HCT116 (cell line): ENCODE results near the gene CTU2. TPM values are rescaled to one million over a fixed set of nuclear protein-coding genes. Genes with fewer than 3 reads are reported as not detected.
"Not testable (repeated sequence)": the region's sequence is repeated elsewhere in the genome, so short reads cannot be mapped to it uniquely, and the experiment has no call there.

Experiments used
- ATAC-seq: fragments of 200-7000 bp; cut with Tn5 transposase; 2 replicates; pipeline ENCODE4 v1.9.1; 2020; ENCODE audit warnings: mild to moderate bottlenecking, moderate library complexity
- BruUV-seq: library from RNA; stranded (reverse); fragments of 400-500 nt; replicated peaks from 2 replicates; lab custom pipeline; 2021; lab: Mats Ljungman, UMichigan
- CTCF ChIA-PET: fragments of 300-600 bp; sonication (Branson Sonifier 250); formaldehyde crosslinking; loops from one replicate; lab custom pipeline; 2021; ENCODE audit warnings: antibody characterized with exemption; lab: Charles Lee
- POLR2A ChIA-PET: fragments of 300-600, 350-600 bp; sonication (Branson Sonifier 250); formaldehyde crosslinking; loops from one replicate; lab custom pipeline; 2021; ENCODE audit warnings: antibody characterized with exemption; lab: Charles Lee
- RAD21 ChIA-PET, 2 experiments: fragments of 300-600 bp; sonication (Branson Sonifier 250); formaldehyde crosslinking; loops; one replicate each; lab custom pipeline; 2023; ENCODE audit warnings: low total read pairs in 2 of 2; ENCODE audit not compliant: uncharacterized antibody in 2 of 2, unreplicated experiment in 2 of 2, low non-redundant PET in 1 of 2; lab: Charles Lee
- DNase-seq: peaks from one replicate; pipeline ENCODE4 v3.0.0-alpha.2; 2010; ENCODE audit warnings: low read depth, low spot score
- H2AFZ ChIP-seq: fragments of 200-600 bp; shearing (Covaris generic), sonication (generic); 2 replicates; pipeline ENCODE4 v1.6.1; 2017; ENCODE audit warnings: low read depth, mixed run types, mixed read lengths, antibody characterized with exemption, low read length; ENCODE audit not compliant: poor library complexity, severe bottlenecking
- H3K27ac ChIP-seq: 2 replicates; pipeline ENCODE4 v1.5.1; 2012; ENCODE audit warnings: low read depth, low read length
- H3K27me3 ChIP-seq: fragments of 200-600 bp; sonication (generic); 2 replicates; pipeline ENCODE4 v1.6.1; 2016; ENCODE audit warnings: mixed run types, low read length, mixed read lengths; ENCODE audit not compliant: insufficient read depth
- H3K36me3 ChIP-seq, 2 experiments: fragments of 200-500 bp in 1 of 2; fragments of 200-600 bp in 1 of 2; sonication (Bioruptor generic) in 1 of 2; sonication (generic) in 1 of 2; 2 replicates each; pipeline versions ENCODE4 v1.5.1 to v1.6.1; 2014 to 2016; ENCODE audit warnings: low read length in 2 of 2, inconsistent platforms in 1 of 2, mixed read lengths in 1 of 2, mixed run types in 1 of 2; ENCODE audit not compliant: insufficient read depth in 2 of 2, control insufficient read depth in 1 of 2
- H3K4me1 ChIP-seq, 2 experiments: fragments of 200-600 bp in 1 of 2; sonication (generic) in 1 of 2; 2 replicates each; pipeline versions ENCODE4 v1.5.1 to v1.6.1; 2012 to 2017; ENCODE audit warnings: low read length in 2 of 2, inconsistent platforms in 1 of 2, mild to moderate bottlenecking in 1 of 2, mixed read lengths in 1 of 2, mixed run types in 1 of 2, moderate library complexity in 1 of 2; ENCODE audit not compliant: insufficient read depth in 2 of 2, control insufficient read depth in 1 of 2
- H3K4me2 ChIP-seq: fragments of 200-600 bp; sonication (generic); 2 replicates; pipeline ENCODE4 v1.6.1; 2017; ENCODE audit warnings: mixed run types, low read length, mixed read lengths
- H3K4me3 ChIP-seq, 2 experiments: fragments of 200-600 bp in 1 of 2; sonication (generic) in 1 of 2; replicated peaks in 1 of 2; 2 replicates each; pipeline ENCODE4 v1.5.1; 2011 to 2016; ENCODE audit warnings: low read length in 2 of 2, control low read depth in 1 of 2, low read depth in 1 of 2, mild to moderate bottlenecking in 1 of 2, mixed read lengths in 1 of 2, mixed run types in 1 of 2
- H3K79me2 ChIP-seq: fragments of 200-600 bp; sonication (generic); 2 replicates; pipeline ENCODE4 v1.6.1; 2017; ENCODE audit warnings: mild to moderate bottlenecking, mixed run types, low read length, moderate library complexity, mixed read lengths; ENCODE audit not compliant: insufficient read depth
- H3K9ac ChIP-seq: fragments of 200-600 bp; sonication (generic); 2 replicates; pipeline ENCODE4 v1.6.1; 2016; ENCODE audit warnings: low read length, mixed read lengths
- H3K9me2 ChIP-seq: fragments of 200-600 bp; sonication (generic), shearing (Covaris generic); 2 replicates; pipeline ENCODE4 v1.6.1; 2017; ENCODE audit warnings: mixed run types, mild to moderate bottlenecking, moderate library complexity; ENCODE audit not compliant: insufficient read depth
- H3K9me3 ChIP-seq, 2 experiments: fragments of 200-500 bp in 1 of 2; fragments of 200-600 bp in 1 of 2; sonication (Bioruptor generic) in 1 of 2; sonication (generic) in 1 of 2; 2 replicates each; pipeline ENCODE4 v1.6.1; 2014 to 2017; ENCODE audit warnings: low read length in 2 of 2, mixed read lengths in 2 of 2, inconsistent platforms in 1 of 2, low read depth in 1 of 2, mild to moderate bottlenecking in 1 of 2, mixed run types in 1 of 2, moderate library complexity in 1 of 2; ENCODE audit not compliant: control insufficient read depth in 1 of 2, insufficient read depth in 1 of 2
- H4K20me1 ChIP-seq: fragments of 200-600 bp; sonication (generic), shearing (Covaris generic); 2 replicates; pipeline ENCODE4 v1.6.1; 2017; ENCODE audit warnings: mixed run types, mild to moderate bottlenecking, moderate library complexity; ENCODE audit not compliant: insufficient read depth
- CBX3 ChIP-seq: IDR thresholded peaks from 2 replicates; pipeline ENCODE4 v1.6.1; 2012; ENCODE audit warnings: low read depth
- CEBPB ChIP-seq: IDR thresholded peaks from 2 replicates; pipeline ENCODE4 v1.6.1; 2012; ENCODE audit warnings: low read depth
- EGR1 ChIP-seq: IDR thresholded peaks from 2 replicates; pipeline ENCODE4 v1.6.1; 2012; ENCODE audit warnings: low read depth
- ELF1 ChIP-seq: IDR thresholded peaks from 2 replicates; pipeline ENCODE4 v1.6.1; 2012; ENCODE audit warnings: low read depth, borderline replicate concordance
- EZH2 ChIP-seq: fragments of 200-600 bp; sonication (generic); IDR thresholded peaks from 2 replicates; pipeline ENCODE4 v1.6.1; 2017; ENCODE audit warnings: antibody characterized with exemption, mixed run types
- EZH2phosphoT487 ChIP-seq: fragments of 200-600 bp; IDR thresholded peaks from 2 replicates; pipeline ENCODE4 v1.6.1; 2018; ENCODE audit warnings: antibody characterized with exemption, borderline replicate concordance
- FOSL1 ChIP-seq: IDR thresholded peaks from 2 replicates; pipeline ENCODE4 v1.6.1; 2012; ENCODE audit warnings: low read depth
- POLR2AphosphoS5 ChIP-seq: IDR thresholded peaks from 2 replicates; pipeline ENCODE4 v1.6.1; 2011; ENCODE audit warnings: mild to moderate bottlenecking, low read depth, low read length, moderate library complexity
- YY1 ChIP-seq: IDR thresholded peaks from 2 replicates; pipeline ENCODE4 v1.6.1; 2011; ENCODE audit warnings: low read length, low read depth, moderate library complexity, mild to moderate bottlenecking; ENCODE audit not compliant: insufficient replicate concordance; ENCODE audit errors: extremely low read depth
- ZFX ChIP-seq: fragments of 450-650 bp; IDR thresholded peaks from 2 replicates; pipeline ENCODE4 v1.6.1; 2017
- intact Hi-C: fragments of 100-400 bp; cut with micrococcal nuclease; formaldehyde crosslinking; loops from 2 replicates; pipeline ENCODE4 v1.10.0; 2022
- total RNA-seq: library from RNA; stranded (reverse); gene quantifications from one replicate; pipeline ENCODE4 v1.2.1, GENCODE V29; 2021; ENCODE audit not compliant: unreplicated experiment
- TF ChIP-seq, protein P1 (sequence below): IDR thresholded peaks from 2 replicates; pipeline ENCODE4 v1.6.1; 2012
- TF ChIP-seq, protein P2 (sequence below), 3 experiments: fragments of 200-600 bp in 1 of 3; sonication (generic) in 1 of 3; IDR thresholded peaks in 2 of 3; conservative IDR thresholded peaks in 1 of 3; 2 replicates each; pipeline ENCODE4 v1.5.1; 2012 to 2017; ENCODE audit warnings: low read depth in 2 of 3, low read length in 2 of 3, antibody characterized with exemption in 1 of 3, borderline replicate concordance in 1 of 3, control low read depth in 1 of 3, mild to moderate bottlenecking in 1 of 3, mixed read lengths in 1 of 3, mixed run types in 1 of 3, moderate library complexity in 1 of 3; ENCODE audit not compliant: insufficient read depth in 1 of 3
- TF ChIP-seq, protein P3 (sequence below): IDR thresholded peaks from 2 replicates; pipeline ENCODE4 v1.6.1; 2012; ENCODE audit warnings: low read depth

The CTU2 gene
- total RNA-seq, 1 experiment from 2014 or later, result 71.3 TPM

DNA sequence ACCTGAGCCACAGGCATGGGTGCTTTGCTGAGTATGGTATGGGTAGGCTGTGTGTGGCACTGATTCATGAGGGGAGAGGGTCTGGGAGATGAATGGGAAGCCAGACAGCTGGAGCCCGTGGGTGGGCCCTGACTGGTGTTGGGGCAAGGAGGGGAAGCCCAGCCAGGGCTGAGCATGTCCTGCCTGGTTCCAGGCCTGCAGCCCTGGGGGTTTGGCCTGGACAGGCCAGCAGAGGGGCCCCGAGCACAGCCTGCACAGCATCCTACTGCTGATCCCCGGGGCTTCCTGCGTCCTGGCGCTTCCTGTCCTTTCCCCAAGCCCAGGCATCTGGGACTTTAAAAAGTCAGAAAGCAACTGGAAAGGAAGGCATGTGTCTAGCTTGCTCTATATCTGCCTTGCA, 38.8 kb upstream of the CTU2 start:
- TF ChIP-seq YY1, result no peak
- TF ChIP-seq ZFX, result no peak; the same call in 1 of the 2 replicates
- TF ChIP-seq, protein P1, sequence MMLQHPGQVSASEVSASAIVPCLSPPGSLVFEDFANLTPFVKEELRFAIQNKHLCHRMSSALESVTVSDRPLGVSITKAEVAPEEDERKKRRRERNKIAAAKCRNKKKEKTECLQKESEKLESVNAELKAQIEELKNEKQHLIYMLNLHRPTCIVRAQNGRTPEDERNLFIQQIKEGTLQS, result no peak
- TF ChIP-seq, protein P2, sequence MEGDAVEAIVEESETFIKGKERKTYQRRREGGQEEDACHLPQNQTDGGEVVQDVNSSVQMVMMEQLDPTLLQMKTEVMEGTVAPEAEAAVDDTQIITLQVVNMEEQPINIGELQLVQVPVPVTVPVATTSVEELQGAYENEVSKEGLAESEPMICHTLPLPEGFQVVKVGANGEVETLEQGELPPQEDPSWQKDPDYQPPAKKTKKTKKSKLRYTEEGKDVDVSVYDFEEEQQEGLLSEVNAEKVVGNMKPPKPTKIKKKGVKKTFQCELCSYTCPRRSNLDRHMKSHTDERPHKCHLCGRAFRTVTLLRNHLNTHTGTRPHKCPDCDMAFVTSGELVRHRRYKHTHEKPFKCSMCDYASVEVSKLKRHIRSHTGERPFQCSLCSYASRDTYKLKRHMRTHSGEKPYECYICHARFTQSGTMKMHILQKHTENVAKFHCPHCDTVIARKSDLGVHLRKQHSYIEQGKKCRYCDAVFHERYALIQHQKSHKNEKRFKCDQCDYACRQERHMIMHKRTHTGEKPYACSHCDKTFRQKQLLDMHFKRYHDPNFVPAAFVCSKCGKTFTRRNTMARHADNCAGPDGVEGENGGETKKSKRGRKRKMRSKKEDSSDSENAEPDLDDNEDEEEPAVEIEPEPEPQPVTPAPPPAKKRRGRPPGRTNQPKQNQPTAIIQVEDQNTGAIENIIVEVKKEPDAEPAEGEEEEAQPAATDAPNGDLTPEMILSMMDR (IDR thresholded peaks at IDR 0.05 in 2 of 3, conservative IDR thresholded peaks at IDR 0.05 in 1 of 3; ENCODE audit: borderline replicate concordance in 1 of 3, insufficient read depth in 1 of 3, low read depth in 2 of 3, low read length in 2 of 3), result no peak
- no peak for TF ChIP-seq EGR1
- TF ChIP-seq, protein P3, sequence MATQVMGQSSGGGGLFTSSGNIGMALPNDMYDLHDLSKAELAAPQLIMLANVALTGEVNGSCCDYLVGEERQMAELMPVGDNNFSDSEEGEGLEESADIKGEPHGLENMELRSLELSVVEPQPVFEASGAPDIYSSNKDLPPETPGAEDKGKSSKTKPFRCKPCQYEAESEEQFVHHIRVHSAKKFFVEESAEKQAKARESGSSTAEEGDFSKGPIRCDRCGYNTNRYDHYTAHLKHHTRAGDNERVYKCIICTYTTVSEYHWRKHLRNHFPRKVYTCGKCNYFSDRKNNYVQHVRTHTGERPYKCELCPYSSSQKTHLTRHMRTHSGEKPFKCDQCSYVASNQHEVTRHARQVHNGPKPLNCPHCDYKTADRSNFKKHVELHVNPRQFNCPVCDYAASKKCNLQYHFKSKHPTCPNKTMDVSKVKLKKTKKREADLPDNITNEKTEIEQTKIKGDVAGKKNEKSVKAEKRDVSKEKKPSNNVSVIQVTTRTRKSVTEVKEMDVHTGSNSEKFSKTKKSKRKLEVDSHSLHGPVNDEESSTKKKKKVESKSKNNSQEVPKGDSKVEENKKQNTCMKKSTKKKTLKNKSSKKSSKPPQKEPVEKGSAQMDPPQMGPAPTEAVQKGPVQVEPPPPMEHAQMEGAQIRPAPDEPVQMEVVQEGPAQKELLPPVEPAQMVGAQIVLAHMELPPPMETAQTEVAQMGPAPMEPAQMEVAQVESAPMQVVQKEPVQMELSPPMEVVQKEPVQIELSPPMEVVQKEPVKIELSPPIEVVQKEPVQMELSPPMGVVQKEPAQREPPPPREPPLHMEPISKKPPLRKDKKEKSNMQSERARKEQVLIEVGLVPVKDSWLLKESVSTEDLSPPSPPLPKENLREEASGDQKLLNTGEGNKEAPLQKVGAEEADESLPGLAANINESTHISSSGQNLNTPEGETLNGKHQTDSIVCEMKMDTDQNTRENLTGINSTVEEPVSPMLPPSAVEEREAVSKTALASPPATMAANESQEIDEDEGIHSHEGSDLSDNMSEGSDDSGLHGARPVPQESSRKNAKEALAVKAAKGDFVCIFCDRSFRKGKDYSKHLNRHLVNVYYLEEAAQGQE, result no peak
- no peak for TF ChIP-seq POLR2AphosphoS5
- no peak for TF ChIP-seq FOSL1
- no peak for TF ChIP-seq EZH2
- TF ChIP-seq CEBPB, result no peak
- TF ChIP-seq CBX3, result no peak
- no peak for TF ChIP-seq EZH2phosphoT487
- TF ChIP-seq ELF1, result no peak
- RAD21 ChIA-PET, result no interaction called here
- Histone ChIP-seq H3K27me3 (no peaks in the 10 kb centered on the region), H4K20me1 (no peaks in the 10 kb centered on the region), H2AFZ (no peak overlapping the region), H3K36me3 (no peaks in the 10 kb centered on the region), H3K9me2 (no peaks in the 10 kb centered on the region), H3K4me2 (no peak overlapping the region), H3K4me3 (no peak overlapping the region), H3K27ac (no peak overlapping the region), H3K9ac (no peak overlapping the region), H3K4me1 (peaks cover 4 to 14% of the 10 kb centered on the region in 2 experiments; a peak in 3 of 4 replicates), H3K79me2 (peaks cover 10% of the 10 kb centered on the region; the same call in 1 of the 2 replicates), H3K9me3 (no peaks in the 10 kb centered on the region)
- no peak for ATAC-seq
- no TSS peak for BruUV-seq
- no peak for DNase-seq
- CTCF ChIA-PET, result no interaction called here
- intact Hi-C loops, result no loop called here
- POLR2A ChIA-PET, result no interaction called here

DNA sequence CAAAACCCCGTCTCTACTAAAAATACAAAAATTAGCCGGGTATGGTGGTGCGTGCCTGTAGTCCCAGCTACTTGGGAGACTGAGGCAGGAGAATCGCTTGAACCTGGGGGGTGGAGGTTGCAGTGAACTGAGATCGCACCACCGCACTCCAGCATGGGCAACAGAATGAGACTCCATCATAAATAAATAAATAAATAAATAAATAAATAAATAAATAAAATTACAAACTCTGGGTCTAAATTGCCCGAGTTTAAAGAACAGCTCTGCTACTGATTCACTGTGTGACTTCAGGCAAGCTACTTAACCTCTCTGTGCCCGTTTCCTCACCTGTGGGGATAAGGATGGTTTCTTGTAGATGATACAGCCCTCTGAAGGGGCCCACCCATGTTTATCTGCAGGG, 36.8 kb upstream of the CTU2 start:
- H3K79me2 ChIP-seq, H3K27ac ChIP-seq, H3K9ac ChIP-seq, H3K4me1 ChIP-seq, RAD21 ChIA-PET, H3K36me3 ChIP-seq, H4K20me1 ChIP-seq, H3K9me3 ChIP-seq, H3K4me2 ChIP-seq, POLR2A ChIA-PET, ATAC-seq, H3K27me3 ChIP-seq, H3K4me3 ChIP-seq, DNase-seq, H2AFZ ChIP-seq, BruUV-seq, H3K9me2 ChIP-seq, intact Hi-C loops: not testable (repeated sequence)
- CTCF ChIA-PET, result interaction anchor here (1.0 to 1.2 kb wide), 2 partner anchors 11 to 68 kb away, joined by 3 read pairs; no protein-coding TSS in a partner anchor
